Panc1 (cell line): ENCODE measurements around the gene MARCHF3.

Experiments
- POLR2AphosphoS5 ChIP-seq: IDR thresholded peaks from 2 replicates; pipeline ENCODE4 v1.6.1; 2012; ENCODE audit warnings: mild to moderate bottlenecking, low read depth, low read length, moderate library complexity
- SIN3A ChIP-seq: IDR thresholded peaks from 2 replicates; pipeline ENCODE4 v1.6.1; 2012; ENCODE audit warnings: low read depth, mild to moderate bottlenecking, low read length, moderate library complexity, borderline replicate concordance; ENCODE audit not compliant: insufficient read depth
- TCF7L2 ChIP-seq: IDR thresholded peaks from 2 replicates; pipeline ENCODE4 v1.6.1; 2011; ENCODE audit warnings: mild to moderate bottlenecking, low read depth, low read length, inconsistent platforms
- TF ChIP-seq, protein P1 (sequence below): fragments of 450-650 bp; IDR thresholded peaks from 2 replicates; pipeline ENCODE4 v1.5.1; 2017; ENCODE audit warnings: mild to moderate bottlenecking
- TF ChIP-seq, protein P2 (sequence below), 2 experiments: IDR thresholded peaks; 2 replicates each; pipeline ENCODE4 v1.6.1; 2011 to 2012; ENCODE audit warnings: low read depth in 2 of 2, control low read depth in 1 of 2, low read length in 1 of 2, mild to moderate bottlenecking in 1 of 2, moderate library complexity in 1 of 2; ENCODE audit not compliant: insufficient read depth in 1 of 2

DNA sequence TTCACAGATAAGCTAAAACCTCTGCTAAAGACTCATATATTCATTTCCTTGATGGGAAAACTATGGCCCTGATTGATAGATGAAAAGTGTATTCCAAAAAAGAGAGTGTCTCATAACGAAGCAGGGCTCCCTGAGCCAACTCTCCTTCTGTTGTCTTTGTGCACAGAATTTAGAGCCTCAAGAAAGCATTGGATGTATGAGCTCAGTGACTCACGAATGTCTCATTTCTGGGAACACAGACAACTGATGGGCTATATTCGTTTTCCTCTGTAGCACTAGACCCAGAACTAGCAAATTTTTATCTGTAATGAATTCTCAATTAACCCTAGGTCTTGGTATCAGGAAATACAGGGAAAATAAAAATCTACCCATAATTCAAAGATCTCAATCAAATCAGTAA, 165.1 kb downstream of the MARCHF3 start:
- TF ChIP-seq, protein P1, sequence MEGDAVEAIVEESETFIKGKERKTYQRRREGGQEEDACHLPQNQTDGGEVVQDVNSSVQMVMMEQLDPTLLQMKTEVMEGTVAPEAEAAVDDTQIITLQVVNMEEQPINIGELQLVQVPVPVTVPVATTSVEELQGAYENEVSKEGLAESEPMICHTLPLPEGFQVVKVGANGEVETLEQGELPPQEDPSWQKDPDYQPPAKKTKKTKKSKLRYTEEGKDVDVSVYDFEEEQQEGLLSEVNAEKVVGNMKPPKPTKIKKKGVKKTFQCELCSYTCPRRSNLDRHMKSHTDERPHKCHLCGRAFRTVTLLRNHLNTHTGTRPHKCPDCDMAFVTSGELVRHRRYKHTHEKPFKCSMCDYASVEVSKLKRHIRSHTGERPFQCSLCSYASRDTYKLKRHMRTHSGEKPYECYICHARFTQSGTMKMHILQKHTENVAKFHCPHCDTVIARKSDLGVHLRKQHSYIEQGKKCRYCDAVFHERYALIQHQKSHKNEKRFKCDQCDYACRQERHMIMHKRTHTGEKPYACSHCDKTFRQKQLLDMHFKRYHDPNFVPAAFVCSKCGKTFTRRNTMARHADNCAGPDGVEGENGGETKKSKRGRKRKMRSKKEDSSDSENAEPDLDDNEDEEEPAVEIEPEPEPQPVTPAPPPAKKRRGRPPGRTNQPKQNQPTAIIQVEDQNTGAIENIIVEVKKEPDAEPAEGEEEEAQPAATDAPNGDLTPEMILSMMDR = no peak
- TF ChIP-seq, protein P2, sequence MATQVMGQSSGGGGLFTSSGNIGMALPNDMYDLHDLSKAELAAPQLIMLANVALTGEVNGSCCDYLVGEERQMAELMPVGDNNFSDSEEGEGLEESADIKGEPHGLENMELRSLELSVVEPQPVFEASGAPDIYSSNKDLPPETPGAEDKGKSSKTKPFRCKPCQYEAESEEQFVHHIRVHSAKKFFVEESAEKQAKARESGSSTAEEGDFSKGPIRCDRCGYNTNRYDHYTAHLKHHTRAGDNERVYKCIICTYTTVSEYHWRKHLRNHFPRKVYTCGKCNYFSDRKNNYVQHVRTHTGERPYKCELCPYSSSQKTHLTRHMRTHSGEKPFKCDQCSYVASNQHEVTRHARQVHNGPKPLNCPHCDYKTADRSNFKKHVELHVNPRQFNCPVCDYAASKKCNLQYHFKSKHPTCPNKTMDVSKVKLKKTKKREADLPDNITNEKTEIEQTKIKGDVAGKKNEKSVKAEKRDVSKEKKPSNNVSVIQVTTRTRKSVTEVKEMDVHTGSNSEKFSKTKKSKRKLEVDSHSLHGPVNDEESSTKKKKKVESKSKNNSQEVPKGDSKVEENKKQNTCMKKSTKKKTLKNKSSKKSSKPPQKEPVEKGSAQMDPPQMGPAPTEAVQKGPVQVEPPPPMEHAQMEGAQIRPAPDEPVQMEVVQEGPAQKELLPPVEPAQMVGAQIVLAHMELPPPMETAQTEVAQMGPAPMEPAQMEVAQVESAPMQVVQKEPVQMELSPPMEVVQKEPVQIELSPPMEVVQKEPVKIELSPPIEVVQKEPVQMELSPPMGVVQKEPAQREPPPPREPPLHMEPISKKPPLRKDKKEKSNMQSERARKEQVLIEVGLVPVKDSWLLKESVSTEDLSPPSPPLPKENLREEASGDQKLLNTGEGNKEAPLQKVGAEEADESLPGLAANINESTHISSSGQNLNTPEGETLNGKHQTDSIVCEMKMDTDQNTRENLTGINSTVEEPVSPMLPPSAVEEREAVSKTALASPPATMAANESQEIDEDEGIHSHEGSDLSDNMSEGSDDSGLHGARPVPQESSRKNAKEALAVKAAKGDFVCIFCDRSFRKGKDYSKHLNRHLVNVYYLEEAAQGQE (IDR thresholded peaks at IDR 0.05; ENCODE audit: insufficient read depth in 1 of 2, low read depth in 2 of 2, low read length in 1 of 2) = no peak
- TF ChIP-seq POLR2AphosphoS5 (no peak), TCF7L2 (no peak), SIN3A (no peak)
